ENCODE results near the gene ENTHD1.

The ENTHD1 gene

GRCh38 chr22:39712081-39712480 is 181.5 kb downstream of the ENTHD1 start:
- DNase-seq, result no peak

GRCh38 chr22:39710380-39711150 is 183.0 kb downstream of the ENTHD1 start:
- no peak for DNase-seq

- DNase-seq, result no peak
Observed at GRCh38 chr22:39707816-39708215, 185.7 kb downstream of the ENTHD1 start.

- DNase-seq, result no peak
Observed at GRCh38 chr22:39707351-39707750, 186.2 kb downstream of the ENTHD1 start.

GRCh38 chr22:39706376-39707140 is 187.0 kb downstream of the ENTHD1 start:
- DNase-seq, result no peak

GRCh38 chr22:39705386-39705785 is 188.2 kb downstream of the ENTHD1 start:
- DNase-seq, result no peak

GRCh38 chr22:39703928-39704639 is 189.5 kb downstream of the ENTHD1 start:
- no peak for DNase-seq

- no peak for DNase-seq
Observed at GRCh38 chr22:39703091-39703490, 190.5 kb downstream of the ENTHD1 start.

- no peak for DNase-seq
Observed at GRCh38 chr22:39700565-39700964, 193.0 kb downstream of the ENTHD1 start.

- no peak for DNase-seq
Observed at GRCh38 chr22:39699631-39700360, 193.8 kb downstream of the ENTHD1 start.

GRCh38 chr22:39697790-39698430 is 195.7 kb downstream of the ENTHD1 start:
- no peak for DNase-seq

GRCh38 chr22:39693943-39694500 is 199.5 kb downstream of the ENTHD1 start:
- DNase-seq, result no peak

All from activated naive CD4-positive, alpha-beta T cell (primary cell).